Measurements from ENCODE around the gene NUFIP1.
"Not testable (repeated sequence)": the region's sequence is repeated elsewhere in the genome, so short reads cannot be mapped to it uniquely, and the experiment has no call there.

NUFIP1 gene

GRCh38 chr13:44969551-44970484 lies 19.5 kb downstream of the NUFIP1 start:
- peak; percentile 12 for DNase-seq

- DNase-seq, result no peak
Observed at GRCh38 chr13:44968434-44968815, 20.8 kb downstream of the NUFIP1 start.

- DNase-seq, result no peak
Observed at GRCh38 chr13:44967704-44968433, 21.4 kb downstream of the NUFIP1 start.

GRCh38 chr13:44961997-44962396 lies 27.3 kb downstream of the NUFIP1 start:
- no peak for DNase-seq

GRCh38 chr13:44955406-44955805 lies 33.9 kb downstream of the NUFIP1 start:
- DNase-seq, result no peak

GRCh38 chr13:44954224-44954623 lies 35.0 kb downstream of the NUFIP1 start:
- DNase-seq, result no peak

- no peak for DNase-seq
Observed at GRCh38 chr13:44952671-44953070, 36.6 kb downstream of the NUFIP1 start.

GRCh38 chr13:44951184-44951583 lies 38.1 kb downstream of the NUFIP1 start:
- no peak for DNase-seq

GRCh38 chr13:44943411-44943810 lies 45.9 kb downstream of the NUFIP1 start:
- not testable (repeated sequence) for DNase-seq

- peak; percentile 8 for DNase-seq
Observed at GRCh38 chr13:44938854-44939253, 50.4 kb downstream of the NUFIP1 start.

GRCh38 chr13:44936246-44936645 lies 53.0 kb downstream of the NUFIP1 start:
- DNase-seq, result no peak

- DNase-seq, result peak; percentile 90
Observed at GRCh38 chr13:44934724-44935123, 54.5 kb downstream of the NUFIP1 start.

GRCh38 chr13:44932850-44933251 lies 56.4 kb downstream of the NUFIP1 start:
- DNase-seq, result peak; percentile 39

- DNase-seq, result no peak
Observed at GRCh38 chr13:44932171-44932849, 57.0 kb downstream of the NUFIP1 start.

- DNase-seq, result peak; percentile 92
Observed at GRCh38 chr13:44930963-44931623, 58.2 kb downstream of the NUFIP1 start.

GRCh38 chr13:44930280-44930679 lies 59.0 kb downstream of the NUFIP1 start:
- no peak for DNase-seq

GRCh38 chr13:44929692-44930091 lies 59.6 kb downstream of the NUFIP1 start:
- DNase-seq, result no peak

GRCh38 chr13:44927968-44928367 lies 61.3 kb downstream of the NUFIP1 start:
- no peak for DNase-seq

- DNase-seq, result peak; percentile 9
Observed at GRCh38 chr13:44921931-44922758, 67.1 kb downstream of the NUFIP1 start.

GRCh38 chr13:44921246-44921877 lies 67.9 kb downstream of the NUFIP1 start:
- no peak for DNase-seq

- no peak for DNase-seq
Observed at GRCh38 chr13:44920013-44920412, 69.3 kb downstream of the NUFIP1 start.

Data from MV-4-11 (cell line).